Measurements from ENCODE around the gene FNBP1L.

The FNBP1L gene

GRCh38 chr1:93447481-93448291 lies at the start of gene FNBP1L:
TSS of gene FNBP1L (plus strand) at chr1:93448118. CDS start at chr1:93448282, 164 bp downstream.
- in situ Hi-C loops (cut with MboI; ENCODE audit: low sequenced_read_pairs): loop anchor here (25.0 kb wide), 2 partner anchors 165 to 365 kb away; no protein-coding TSS in a partner anchor

- in situ Hi-C loops (cut with MboI; ENCODE audit: low sequenced_read_pairs): no loop called here
These were observed 48.1 kb upstream of the FNBP1L start for GRCh38 chr1:93399781-93400180.

- in situ Hi-C loops (cut with MboI; ENCODE audit: low sequenced_read_pairs): no loop called here
These were observed 39.7 kb upstream of the FNBP1L start for GRCh38 chr1:93408203-93408602.

GRCh38 chr1:93411000-93411399 lies 36.9 kb upstream of the FNBP1L start:
- in situ Hi-C loops (cut with MboI; ENCODE audit: low sequenced_read_pairs): no loop called here

- in situ Hi-C loops (cut with MboI; ENCODE audit: low sequenced_read_pairs): no loop called here
These were observed 33.2 kb upstream of the FNBP1L start for GRCh38 chr1:93414749-93415148.

- in situ Hi-C loops (cut with MboI; ENCODE audit: low sequenced_read_pairs): no loop called here
These were observed 32.6 kb upstream of the FNBP1L start for GRCh38 chr1:93415296-93415695.

- in situ Hi-C loops (cut with MboI; ENCODE audit: low sequenced_read_pairs): no loop called here
These were observed 31.7 kb upstream of the FNBP1L start for GRCh38 chr1:93416183-93416582.

- in situ Hi-C loops (cut with MboI; ENCODE audit: low sequenced_read_pairs): no loop called here
These were observed 28.6 kb upstream of the FNBP1L start for GRCh38 chr1:93419344-93419743.

GRCh38 chr1:93420400-93420799 lies 27.5 kb upstream of the FNBP1L start:
- in situ Hi-C loops (cut with MboI; ENCODE audit: low sequenced_read_pairs): no loop called here

- in situ Hi-C loops (cut with MboI; ENCODE audit: low sequenced_read_pairs): loop anchor here (25.0 kb wide), 2 partner anchors 186 to 386 kb away; no protein-coding TSS in a partner anchor
These were observed 21.7 kb upstream of the FNBP1L start for GRCh38 chr1:93426181-93426580.

GRCh38 chr1:93427656-93428055 lies 20.3 kb upstream of the FNBP1L start:
- in situ Hi-C loops (cut with MboI; ENCODE audit: low sequenced_read_pairs): loop anchor here (25.0 kb wide), 2 partner anchors 185 to 385 kb away; no protein-coding TSS in a partner anchor

- in situ Hi-C loops (cut with MboI; ENCODE audit: low sequenced_read_pairs): loop anchor here (25.0 kb wide), 2 partner anchors 179 to 379 kb away; no protein-coding TSS in a partner anchor
These were observed 14.4 kb upstream of the FNBP1L start for GRCh38 chr1:93433407-93433961.

- in situ Hi-C loops (cut with MboI; ENCODE audit: low sequenced_read_pairs): loop anchor here (25.0 kb wide), 2 partner anchors 178 to 378 kb away; no protein-coding TSS in a partner anchor
These were observed 13.8 kb upstream of the FNBP1L start for GRCh38 chr1:93434088-93434487.

- in situ Hi-C loops (cut with MboI; ENCODE audit: low sequenced_read_pairs): loop anchor here (25.0 kb wide), 2 partner anchors 177 to 377 kb away; no protein-coding TSS in a partner anchor
These were observed 12.9 kb upstream of the FNBP1L start for GRCh38 chr1:93434987-93435386.

- in situ Hi-C loops (cut with MboI; ENCODE audit: low sequenced_read_pairs): loop anchor here (25.0 kb wide), 2 partner anchors 177 to 377 kb away; no protein-coding TSS in a partner anchor
These were observed 12.5 kb upstream of the FNBP1L start for GRCh38 chr1:93435443-93435842.

GRCh38 chr1:93436496-93436895 lies 11.4 kb upstream of the FNBP1L start:
- in situ Hi-C loops (cut with MboI; ENCODE audit: low sequenced_read_pairs): loop anchor here (25.0 kb wide), 2 partner anchors 176 to 376 kb away; no protein-coding TSS in a partner anchor

GRCh38 chr1:93437976-93438605 lies 9.8 kb upstream of the FNBP1L start:
- in situ Hi-C loops (cut with MboI; ENCODE audit: low sequenced_read_pairs): loop anchor here (25.0 kb wide), 2 partner anchors 174 to 374 kb away; no protein-coding TSS in a partner anchor

GRCh38 chr1:93438716-93439115 lies 9.2 kb upstream of the FNBP1L start:
- in situ Hi-C loops (cut with MboI; ENCODE audit: low sequenced_read_pairs): loop anchor here (25.0 kb wide), 2 partner anchors 174 to 374 kb away; no protein-coding TSS in a partner anchor

- in situ Hi-C loops (cut with MboI; ENCODE audit: low sequenced_read_pairs): loop anchor here (25.0 kb wide), 2 partner anchors 172 to 372 kb away; no protein-coding TSS in a partner anchor
These were observed 7.6 kb upstream of the FNBP1L start for GRCh38 chr1:93440272-93440671.

GRCh38 chr1:93440706-93441105 lies 7.2 kb upstream of the FNBP1L start:
- in situ Hi-C loops (cut with MboI; ENCODE audit: low sequenced_read_pairs): loop anchor here (25.0 kb wide), 2 partner anchors 172 to 372 kb away; no protein-coding TSS in a partner anchor

GRCh38 chr1:93441589-93441988 lies 6.3 kb upstream of the FNBP1L start:
- in situ Hi-C loops (cut with MboI; ENCODE audit: low sequenced_read_pairs): loop anchor here (25.0 kb wide), 2 partner anchors 171 to 371 kb away; no protein-coding TSS in a partner anchor

Measured in HL-60/S4 treated with phorbol 12-myristate 13-acetate at 8.2 ng/mL for 4 days and 3 days (cell line).